ENCODE measurements around the gene TECTA.

Gene TECTA

DNA sequence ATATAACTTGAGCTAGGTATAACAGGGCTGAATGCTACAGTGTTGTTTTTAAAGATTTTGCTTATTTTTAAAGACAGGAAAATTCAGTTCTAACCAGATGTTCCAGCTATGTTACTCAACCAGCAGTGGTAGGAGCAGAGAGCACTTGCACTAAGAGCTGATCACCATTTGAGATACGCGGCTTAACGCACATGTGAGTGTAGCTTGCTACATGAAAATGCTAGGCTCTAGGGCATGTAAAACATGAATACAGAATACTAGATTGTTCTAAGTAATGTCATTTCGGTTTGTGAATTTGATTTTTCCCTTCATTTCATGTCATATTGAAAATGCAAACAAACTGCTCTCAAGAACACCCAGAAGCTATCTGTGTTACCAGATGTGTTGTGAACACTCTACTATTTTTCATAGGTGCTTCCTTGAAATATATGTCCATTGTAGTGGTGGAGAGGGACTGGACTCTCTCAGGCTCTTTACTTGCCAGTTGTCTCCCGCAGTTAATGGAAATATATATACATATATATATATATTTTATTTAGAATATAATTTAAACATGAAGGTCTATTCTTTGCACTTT lies 10.8 kb upstream of the TECTA start:
- Histone ChIP-seq H3K27ac (ENCODE audit: insufficient read depth, low read length, poor library complexity, severe bottlenecking) (no peak overlapping the region), H3K36me3 (ENCODE audit: control insufficient read depth, insufficient read depth, low read length) (peaks cover 11% of the 10 kb centered on the region), H3K27me3 (replicated peaks; ENCODE audit: control insufficient read depth, insufficient read depth, low read length, poor library complexity, severe bottlenecking) (no peaks in the 10 kb centered on the region)

GRCh38 chr11:121091492-121092152 lies 9.4 kb upstream of the TECTA start:
- no peaks in the 10 kb centered on the region for H3K4me1 ChIP-seq (ENCODE audit: control insufficient read depth, insufficient read depth, low read length, poor library complexity, severe bottlenecking)
- no peak for DNase-seq
- no peak overlapping the region for H3K4me3 ChIP-seq (ENCODE audit: insufficient read depth, low read depth, low read length, poor library complexity, severe bottlenecking)
- no peak overlapping the region for H3K27ac ChIP-seq (ENCODE audit: insufficient read depth, low read length, poor library complexity, severe bottlenecking)
- H3K27me3 ChIP-seq (replicated peaks; ENCODE audit: control insufficient read depth, insufficient read depth, low read length, poor library complexity, severe bottlenecking) = no peaks in the 10 kb centered on the region
- peaks cover 3% of the 10 kb centered on the region for H3K36me3 ChIP-seq (ENCODE audit: control insufficient read depth, insufficient read depth, low read length)
- H3K9me3 ChIP-seq (ENCODE audit: control insufficient read depth, low read length) = no peaks in the 10 kb centered on the region

More for the DNA sequence above, 10.8 kb upstream of the TECTA start:
- no peak overlapping the region for H3K4me3 ChIP-seq (ENCODE audit: insufficient read depth, low read depth, low read length, poor library complexity, severe bottlenecking)
- H3K9me3 ChIP-seq (ENCODE audit: control insufficient read depth, low read length) = no peaks in the 10 kb centered on the region
- H3K4me1 ChIP-seq (ENCODE audit: control insufficient read depth, insufficient read depth, low read length, poor library complexity, severe bottlenecking) = no peaks in the 10 kb centered on the region
- no peak for DNase-seq

DNA sequence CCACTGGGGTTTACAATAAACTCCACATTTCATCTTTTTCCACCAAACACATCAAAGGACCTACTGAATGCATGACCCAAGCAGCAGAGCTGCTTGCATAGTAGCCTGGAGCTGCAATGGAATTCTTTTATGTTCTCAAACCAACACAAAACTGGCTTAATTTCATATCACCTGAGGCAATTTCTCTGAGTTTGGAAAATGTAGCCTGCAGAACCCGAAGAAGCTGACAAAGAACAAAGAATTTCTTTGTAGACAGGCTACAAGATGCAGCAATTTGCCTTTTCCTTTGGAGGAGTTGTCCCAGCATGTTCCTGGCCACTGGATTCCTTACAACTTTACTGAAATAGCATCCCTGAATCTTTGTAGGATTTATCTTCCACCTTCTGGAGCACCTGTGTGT lies 5.5 kb upstream of the TECTA start:
- H3K4me3 ChIP-seq (ENCODE audit: insufficient read depth, low read depth, low read length, poor library complexity, severe bottlenecking) = no peak overlapping the region
- no peak overlapping the region for H3K27ac ChIP-seq (ENCODE audit: insufficient read depth, low read length, poor library complexity, severe bottlenecking)
- H3K27me3 ChIP-seq (replicated peaks; ENCODE audit: control insufficient read depth, insufficient read depth, low read length, poor library complexity, severe bottlenecking) = no peaks in the 10 kb centered on the region
- H3K4me1 ChIP-seq (ENCODE audit: control insufficient read depth, insufficient read depth, low read length, poor library complexity, severe bottlenecking) = no peaks in the 10 kb centered on the region
- no peak for DNase-seq
- no peaks in the 10 kb centered on the region for H3K36me3 ChIP-seq (ENCODE audit: control insufficient read depth, insufficient read depth, low read length)
- H3K9me3 ChIP-seq (ENCODE audit: control insufficient read depth, low read length) = no peaks in the 10 kb centered on the region

DNA sequence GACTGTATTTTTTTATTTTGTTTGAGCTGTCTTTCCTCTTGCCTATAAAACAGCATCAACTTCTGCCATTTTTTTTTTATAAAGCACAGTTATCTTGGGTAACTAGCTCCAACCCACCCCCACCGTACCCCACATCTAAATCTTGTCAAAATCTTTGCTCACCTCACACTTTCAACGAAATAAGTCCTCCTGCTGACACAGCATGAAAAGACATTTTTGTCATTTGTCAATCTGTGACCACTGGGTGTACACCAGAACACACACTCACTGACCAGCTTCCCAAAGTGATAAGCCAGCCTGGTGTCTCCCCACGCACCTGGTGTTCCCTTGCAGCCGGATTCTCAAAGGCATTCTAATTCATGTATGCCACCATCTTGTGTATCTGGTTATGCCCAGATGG lies 1.7 kb upstream of the TECTA start:
- Histone ChIP-seq H3K9me3 (ENCODE audit: control insufficient read depth, low read length) (no peaks in the 10 kb centered on the region), H3K4me1 (ENCODE audit: control insufficient read depth, insufficient read depth, low read length, poor library complexity, severe bottlenecking) (no peaks in the 10 kb centered on the region), H3K27ac (ENCODE audit: insufficient read depth, low read length, poor library complexity, severe bottlenecking) (no peak overlapping the region), H3K27me3 (replicated peaks; ENCODE audit: control insufficient read depth, insufficient read depth, low read length, poor library complexity, severe bottlenecking) (no peaks in the 10 kb centered on the region), H3K4me3 (ENCODE audit: insufficient read depth, low read depth, low read length, poor library complexity, severe bottlenecking) (no peak overlapping the region), H3K36me3 (ENCODE audit: control insufficient read depth, insufficient read depth, low read length) (no peaks in the 10 kb centered on the region)
- no peak for DNase-seq

DNA sequence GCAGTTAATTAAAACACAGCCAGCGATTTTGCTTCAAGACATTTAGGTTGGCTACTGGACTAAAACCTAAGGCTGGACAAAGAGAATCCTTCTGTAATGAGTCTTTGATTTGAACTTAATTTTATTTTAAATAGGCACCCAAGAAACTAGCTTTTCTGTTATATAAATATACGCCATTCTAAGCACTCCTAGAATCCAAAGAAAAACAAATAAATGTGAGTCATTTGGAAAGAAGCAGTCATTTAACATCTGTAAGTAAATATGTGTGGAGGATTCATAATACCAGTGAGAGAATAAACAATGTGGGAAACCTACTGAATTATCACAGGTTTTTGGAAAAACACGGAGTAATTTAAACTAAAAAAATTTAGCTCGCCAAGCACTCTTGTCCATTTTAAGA lies 1.2 kb upstream of the TECTA start:
- Histone ChIP-seq H3K27ac (ENCODE audit: insufficient read depth, low read length, poor library complexity, severe bottlenecking) (no peak overlapping the region), H3K4me3 (ENCODE audit: insufficient read depth, low read depth, low read length, poor library complexity, severe bottlenecking) (no peak overlapping the region), H3K4me1 (ENCODE audit: control insufficient read depth, insufficient read depth, low read length, poor library complexity, severe bottlenecking) (no peaks in the 10 kb centered on the region), H3K36me3 (ENCODE audit: control insufficient read depth, insufficient read depth, low read length) (no peaks in the 10 kb centered on the region), H3K9me3 (ENCODE audit: control insufficient read depth, low read length) (no peaks in the 10 kb centered on the region), H3K27me3 (replicated peaks; ENCODE audit: control insufficient read depth, insufficient read depth, low read length, poor library complexity, severe bottlenecking) (no peaks in the 10 kb centered on the region)
- no peak for DNase-seq

DNA sequence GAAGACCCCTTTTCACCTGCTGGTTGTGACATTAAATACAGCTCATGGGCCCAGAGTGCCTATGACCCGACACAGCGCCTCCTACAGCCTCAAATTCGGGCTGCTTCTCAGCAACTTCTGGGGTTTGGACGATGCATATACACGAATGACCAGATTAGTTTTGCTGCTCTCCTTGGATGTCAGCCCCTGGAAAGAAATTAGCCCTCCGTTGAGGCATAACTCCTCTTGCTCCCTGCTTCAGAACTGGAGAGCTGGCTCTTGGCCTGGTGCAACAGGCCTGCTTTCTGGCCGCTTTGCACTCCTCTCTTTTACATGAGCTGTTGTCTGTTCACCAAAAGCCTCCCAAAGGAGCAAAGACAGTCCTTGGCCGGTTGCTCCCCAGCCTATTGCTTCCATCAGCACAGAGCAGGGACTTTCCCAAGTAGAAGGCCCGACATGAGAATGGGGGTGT lies 3.3 kb downstream of the TECTA start:
- DNase-seq = no peak
- H3K27ac ChIP-seq (ENCODE audit: insufficient read depth, low read length, poor library complexity, severe bottlenecking) = no peak overlapping the region
- H3K4me1 ChIP-seq (ENCODE audit: control insufficient read depth, insufficient read depth, low read length, poor library complexity, severe bottlenecking) = no peaks in the 10 kb centered on the region
- H3K36me3 ChIP-seq (ENCODE audit: control insufficient read depth, insufficient read depth, low read length) = no peaks in the 10 kb centered on the region
- H3K27me3 ChIP-seq (replicated peaks; ENCODE audit: control insufficient read depth, insufficient read depth, low read length, poor library complexity, severe bottlenecking) = no peaks in the 10 kb centered on the region
- no peak overlapping the region for H3K4me3 ChIP-seq (ENCODE audit: insufficient read depth, low read depth, low read length, poor library complexity, severe bottlenecking)
- no peaks in the 10 kb centered on the region for H3K9me3 ChIP-seq (ENCODE audit: control insufficient read depth, low read length)

DNA sequence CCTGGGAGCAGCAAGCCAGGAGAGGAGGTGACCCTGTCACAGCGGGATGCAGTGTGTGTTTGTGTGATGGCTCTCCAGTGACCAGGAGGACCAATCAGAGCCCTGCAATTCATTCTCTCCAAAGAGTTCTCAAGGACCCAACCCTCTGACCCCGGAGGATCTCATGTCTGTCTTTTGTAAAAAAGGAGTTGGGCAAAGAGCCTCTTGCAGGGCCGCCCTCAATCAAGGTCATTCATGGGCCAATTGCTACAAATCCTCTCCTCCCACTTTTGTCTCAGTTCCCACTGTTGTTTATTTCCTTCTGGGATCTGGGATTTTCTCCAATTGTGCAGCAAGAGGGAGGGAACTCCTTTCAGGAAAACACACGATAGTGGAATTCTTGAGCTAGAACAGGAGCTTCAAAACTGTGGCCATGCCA lies 4.0 kb downstream of the TECTA start:
- Histone ChIP-seq H3K27ac (ENCODE audit: insufficient read depth, low read length, poor library complexity, severe bottlenecking) (no peak overlapping the region), H3K4me3 (ENCODE audit: insufficient read depth, low read depth, low read length, poor library complexity, severe bottlenecking) (no peak overlapping the region), H3K27me3 (replicated peaks; ENCODE audit: control insufficient read depth, insufficient read depth, low read length, poor library complexity, severe bottlenecking) (no peaks in the 10 kb centered on the region), H3K4me1 (ENCODE audit: control insufficient read depth, insufficient read depth, low read length, poor library complexity, severe bottlenecking) (no peaks in the 10 kb centered on the region), H3K9me3 (ENCODE audit: control insufficient read depth, low read length) (no peaks in the 10 kb centered on the region), H3K36me3 (ENCODE audit: control insufficient read depth, insufficient read depth, low read length) (no peaks in the 10 kb centered on the region)
- no peak for DNase-seq

- DNase-seq = no peak
- no peak overlapping the region for H3K27ac ChIP-seq (ENCODE audit: insufficient read depth, low read length, poor library complexity, severe bottlenecking)
- H3K4me3 ChIP-seq (ENCODE audit: insufficient read depth, low read depth, low read length, poor library complexity, severe bottlenecking) = no peak overlapping the region
- H3K27me3 ChIP-seq (replicated peaks; ENCODE audit: control insufficient read depth, insufficient read depth, low read length, poor library complexity, severe bottlenecking) = no peaks in the 10 kb centered on the region
- H3K9me3 ChIP-seq (ENCODE audit: control insufficient read depth, low read length) = no peaks in the 10 kb centered on the region
- no peaks in the 10 kb centered on the region for H3K4me1 ChIP-seq (ENCODE audit: control insufficient read depth, insufficient read depth, low read length, poor library complexity, severe bottlenecking)
- no peaks in the 10 kb centered on the region for H3K36me3 ChIP-seq (ENCODE audit: control insufficient read depth, insufficient read depth, low read length)
Measured at GRCh38 chr11:121105481-121106195, 4.6 kb downstream of the TECTA start.

DNA sequence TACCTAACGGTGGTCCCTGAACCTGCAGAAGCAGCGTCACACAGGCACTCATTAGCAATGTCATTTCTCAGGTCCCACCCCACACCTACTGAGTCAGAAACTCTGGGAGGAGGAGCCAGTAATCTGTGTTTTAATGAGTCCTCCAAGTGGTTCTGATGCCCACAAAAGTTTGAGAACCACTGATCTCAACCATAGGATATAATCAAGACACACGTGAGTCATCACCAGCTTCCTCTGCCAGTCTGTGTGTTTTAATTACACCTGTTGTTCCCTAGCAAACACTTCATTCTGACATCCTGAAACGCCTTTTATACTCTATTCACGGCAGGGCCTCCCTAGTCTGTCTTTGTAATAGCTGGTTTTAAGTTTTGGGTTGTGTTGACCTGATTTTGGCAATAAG lies 5.8 kb downstream of the TECTA start:
- H3K27ac ChIP-seq (ENCODE audit: insufficient read depth, low read length, poor library complexity, severe bottlenecking) = no peak overlapping the region
- no peaks in the 10 kb centered on the region for H3K4me1 ChIP-seq (ENCODE audit: control insufficient read depth, insufficient read depth, low read length, poor library complexity, severe bottlenecking)
- H3K4me3 ChIP-seq (ENCODE audit: insufficient read depth, low read depth, low read length, poor library complexity, severe bottlenecking) = no peak overlapping the region
- no peak for DNase-seq
- no peaks in the 10 kb centered on the region for H3K36me3 ChIP-seq (ENCODE audit: control insufficient read depth, insufficient read depth, low read length)
- H3K27me3 ChIP-seq (replicated peaks; ENCODE audit: control insufficient read depth, insufficient read depth, low read length, poor library complexity, severe bottlenecking) = no peaks in the 10 kb centered on the region
- no peaks in the 10 kb centered on the region for H3K9me3 ChIP-seq (ENCODE audit: control insufficient read depth, low read length)

DNA sequence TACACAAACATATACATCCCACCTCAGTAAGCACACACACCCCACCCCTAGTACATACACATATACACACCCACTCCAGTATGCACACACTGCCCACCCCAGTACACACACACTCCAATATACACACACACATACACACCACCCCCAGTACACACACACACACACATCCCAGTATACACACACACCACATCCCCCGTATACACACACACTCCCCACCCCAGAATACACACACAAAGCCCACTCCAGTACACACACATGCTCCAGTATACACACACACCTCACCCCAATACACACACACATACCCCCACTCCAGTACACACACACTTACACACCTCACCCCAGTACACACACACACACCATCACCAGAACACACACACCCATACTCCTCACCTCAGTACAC lies 7.4 kb downstream of the TECTA start:
- H3K27me3 ChIP-seq (replicated peaks; ENCODE audit: control insufficient read depth, insufficient read depth, low read length, poor library complexity, severe bottlenecking) = no peaks in the 10 kb centered on the region
- DNase-seq = no peak

More for the DNA sequence above, 7.4 kb downstream of the TECTA start:
- H3K9me3 ChIP-seq (ENCODE audit: control insufficient read depth, low read length) = no peaks in the 10 kb centered on the region
- H3K27ac ChIP-seq (ENCODE audit: insufficient read depth, low read length, poor library complexity, severe bottlenecking) = no peak overlapping the region
- no peaks in the 10 kb centered on the region for H3K4me1 ChIP-seq (ENCODE audit: control insufficient read depth, insufficient read depth, low read length, poor library complexity, severe bottlenecking)
- H3K4me3 ChIP-seq (ENCODE audit: insufficient read depth, low read depth, low read length, poor library complexity, severe bottlenecking) = no peak overlapping the region
- no peaks in the 10 kb centered on the region for H3K36me3 ChIP-seq (ENCODE audit: control insufficient read depth, insufficient read depth, low read length)

Measured in effector memory CD4-positive, alpha-beta T cell (primary cell).